HEK293T (cell line): ENCODE results near the gene NME8.

Source experiments
- BHLHE40 ChIP-seq: fragments of 450-650 bp; IDR thresholded peaks from 2 replicates; pipeline ENCODE4 v1.6.1; 2016; ENCODE audit warnings: mild to moderate bottlenecking, moderate library complexity, borderline replicate concordance
- FOXA1 ChIP-seq: fragments of 450-650 bp; IDR thresholded peaks from 2 replicates; pipeline ENCODE4 v1.6.1; 2016; ENCODE audit warnings: mild to moderate bottlenecking
- SUZ12 ChIP-seq: fragments of 450-650 bp; IDR thresholded peaks from 2 replicates; pipeline ENCODE4 v1.6.1; 2016; ENCODE audit warnings: mild to moderate bottlenecking
- TARDBP ChIP-seq: fragments of 450-650 bp; IDR thresholded peaks from 2 replicates; pipeline ENCODE4 v1.6.1; 2016
- TF ChIP-seq, protein P1 (sequence below): fragments of 450-650 bp; IDR thresholded peaks from 2 replicates; pipeline ENCODE4 v1.6.1; 2016

DNA sequence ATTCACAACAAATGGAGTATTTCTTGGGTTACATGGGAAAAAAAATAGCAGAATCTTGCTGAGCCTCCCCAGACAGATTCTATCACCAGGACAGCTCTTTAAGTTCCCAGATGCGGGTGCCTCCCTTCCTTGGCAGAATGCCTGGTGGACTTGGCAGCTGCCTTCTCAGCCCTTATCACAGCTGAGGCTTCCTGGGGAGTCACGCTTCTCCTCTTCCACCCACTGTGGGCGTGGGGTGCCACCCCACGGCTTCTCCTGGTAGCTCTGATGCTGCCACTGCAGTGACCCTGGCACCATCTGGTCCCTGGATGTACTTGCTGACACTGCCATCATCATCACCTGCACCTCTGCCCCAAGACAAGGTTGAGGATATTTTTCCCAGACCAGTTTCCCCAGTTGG, 16.2 kb upstream of the NME8 start:
- TF ChIP-seq, protein P1, sequence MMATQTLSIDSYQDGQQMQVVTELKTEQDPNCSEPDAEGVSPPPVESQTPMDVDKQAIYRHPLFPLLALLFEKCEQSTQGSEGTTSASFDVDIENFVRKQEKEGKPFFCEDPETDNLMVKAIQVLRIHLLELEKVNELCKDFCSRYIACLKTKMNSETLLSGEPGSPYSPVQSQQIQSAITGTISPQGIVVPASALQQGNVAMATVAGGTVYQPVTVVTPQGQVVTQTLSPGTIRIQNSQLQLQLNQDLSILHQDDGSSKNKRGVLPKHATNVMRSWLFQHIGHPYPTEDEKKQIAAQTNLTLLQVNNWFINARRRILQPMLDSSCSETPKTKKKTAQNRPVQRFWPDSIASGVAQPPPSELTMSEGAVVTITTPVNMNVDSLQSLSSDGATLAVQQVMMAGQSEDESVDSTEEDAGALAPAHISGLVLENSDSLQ: no peak
- TF ChIP-seq FOXA1 (no peak), BHLHE40 (no peak), SUZ12 (no peak), TARDBP (no peak)
